Heart left ventricle (tissue), 16 donors: ENCODE data around the gene NECTIN4. TPM values are rescaled to one million over a fixed set of nuclear protein-coding genes. Genes with fewer than 3 reads are reported as not detected.
A peak's percentile ranks its signal among the peaks of the same experiment; 100 is the strongest.

ENCODE experiments used
- ATAC-seq, 4 donors: fragments of 200-7000 bp; cut with Tn5 transposase; one replicate each; pipeline ENCODE4 v1.9.1; 2020 to 2022; ENCODE audit warnings: moderate library complexity in 4 of 4, mild to moderate bottlenecking in 3 of 4, moderate number of reproducible peaks in 1 of 4
- DNase-seq, 5 donors: peaks; one replicate each; pipeline ENCODE4 v3.0.0-alpha.2; 2020
- H3K27ac ChIP-seq, 12 donors: fragments of 200-600 bp; sonication (generic) in 4 of 12; one replicate each; pipeline versions ENCODE4 v1.5.0 to v1.8.0; 2016 to 2022; ENCODE audit warnings: mild to moderate bottlenecking in 2 of 12
- H3K27me3 ChIP-seq, 9 donors: fragments of 200-600 bp; sonication (generic) in 2 of 9; one replicate each; pipeline versions ENCODE4 v1.5.1 to v1.8.0; 2016 to 2022; ENCODE audit warnings: mild to moderate bottlenecking in 3 of 9
- H3K36me3 ChIP-seq, 9 donors: fragments of 200-600 bp; sonication (generic) in 2 of 9; one replicate each; pipeline versions ENCODE4 v1.5.0 to v1.8.0; 2018 to 2022; ENCODE audit warnings: mild to moderate bottlenecking in 2 of 9
- H3K4me1 ChIP-seq, 12 donors: fragments of 200-600 bp; sonication (generic) in 4 of 12; one replicate each; pipeline versions ENCODE4 v1.5.0 to v1.8.0; 2016 to 2022; ENCODE audit warnings: mild to moderate bottlenecking in 3 of 12
- H3K4me3 ChIP-seq, 12 donors: fragments of 200-600 bp; sonication (generic) in 4 of 12; one replicate each; pipeline versions ENCODE4 v1.5.0 to v1.8.0; 2017 to 2022; ENCODE audit warnings: mild to moderate bottlenecking in 9 of 12, moderate library complexity in 4 of 12
- H3K9me3 ChIP-seq, 12 donors: fragments of 200-600 bp; sonication (generic) in 4 of 12; one replicate each; pipeline versions ENCODE4 v1.5.0 to v1.8.0; 2016 to 2022; ENCODE audit warnings: mild to moderate bottlenecking in 1 of 12
- POLR2A ChIP-seq, 2 donors: fragments of 450-650 bp; IDR thresholded peaks; one replicate each; pipeline ENCODE4 v1.6.1; 2017; ENCODE audit warnings: antibody characterized with exemption in 2 of 2, mild to moderate bottlenecking in 2 of 2, moderate library complexity in 2 of 2
- WGBS, 4 donors: extraction: QIAGEN DNeasy Blood & Tissue Kit in 2 of 4; methylation state at CpG; one replicate each; pipeline versions ENCODE4 v1.1.5 to v1.1.7; 2013 to 2018; 5-methylcytosine and 5-hydroxymethylcytosine counted together
- intact Hi-C, 10 donors: fragments of 100-400 bp; cut with DNase I; formaldehyde crosslinking; loops; one replicate each; pipeline versions ENCODE4 v1.11.1 to v1.14.2; 2022
- polyA plus RNA-seq, 2 donors: library from polyadenylated mRNA; stranded (reverse); fragments of 200-250 nt; gene quantifications; one replicate each; pipeline ENCODE4 v1.2.3, GENCODE V29; 2013
- total RNA-seq, 9 donors: library from RNA; depleted of rRNA in 2 of 9; stranded (reverse); fragments of >200 nt in 2 of 9; fragmentation: NEBNext Ultra II Directional in 3 of 9; extraction: Animal tissue kit (Norgen Biotek cat#: 25700) in 3 of 9; gene quantifications; one replicate each; pipeline versions ENCODE4 v1.1.0 to v1.2.4, GENCODE V29; 2016 to 2023
- TF ChIP-seq, protein P1 (sequence below), 12 donors: fragments of 200-600 bp; sonication (generic) in 4 of 12; IDR thresholded peaks; one replicate each; pipeline versions ENCODE4 v1.5.0 to v1.8.0; 2018 to 2022; ENCODE audit warnings: antibody characterized with exemption in 12 of 12, mild to moderate bottlenecking in 5 of 12
- donor health status: ischemic (EF 13 %, LVEDD 7.1; RV severe dilation, severe dysfunction).
- donor health status: healthy with polysubstance abuse.
- donor health status: DM: no; HTN: yes; CAD: no.
- donor health status: DM: no; HTN: no; CAD: no.
- donor health status: ischemic (EF 25% LVEDD 6.9; RV normal size, moderate dysfunction).
- donor health status: ischemic (EF 25% LVEDD 5.7; RV mildly dilated, moderate dysfunction).
- donor health status: healthy.
- donor health status: DM: yes; HTN: yes; CAD: no.
- donor health status: ischemic (EF 35%, LVEDD 5.7; RV mildly dilated, moderate dysfunction).
- donor health status: nonischemic (EF 11% LVEDD 7.7; RV severe dilation, severe dysfunction).
- donor health status: DM: yes; HTN: yes; CAD: no.
- donor health status: PGD.
- donor health status: ischemic (EF 29% LVEDD 5.4; RV normal size, mild dysfunction).
- donor health status: nonischemic (EF 23%, LVEDD 6.1; RV moderate dilation, normal function).

The NECTIN4 gene
- total and polyA plus RNA-seq, 11 donors = 0.03 to 0.53 (median 0.07) TPM; not detected in 8

DNA sequence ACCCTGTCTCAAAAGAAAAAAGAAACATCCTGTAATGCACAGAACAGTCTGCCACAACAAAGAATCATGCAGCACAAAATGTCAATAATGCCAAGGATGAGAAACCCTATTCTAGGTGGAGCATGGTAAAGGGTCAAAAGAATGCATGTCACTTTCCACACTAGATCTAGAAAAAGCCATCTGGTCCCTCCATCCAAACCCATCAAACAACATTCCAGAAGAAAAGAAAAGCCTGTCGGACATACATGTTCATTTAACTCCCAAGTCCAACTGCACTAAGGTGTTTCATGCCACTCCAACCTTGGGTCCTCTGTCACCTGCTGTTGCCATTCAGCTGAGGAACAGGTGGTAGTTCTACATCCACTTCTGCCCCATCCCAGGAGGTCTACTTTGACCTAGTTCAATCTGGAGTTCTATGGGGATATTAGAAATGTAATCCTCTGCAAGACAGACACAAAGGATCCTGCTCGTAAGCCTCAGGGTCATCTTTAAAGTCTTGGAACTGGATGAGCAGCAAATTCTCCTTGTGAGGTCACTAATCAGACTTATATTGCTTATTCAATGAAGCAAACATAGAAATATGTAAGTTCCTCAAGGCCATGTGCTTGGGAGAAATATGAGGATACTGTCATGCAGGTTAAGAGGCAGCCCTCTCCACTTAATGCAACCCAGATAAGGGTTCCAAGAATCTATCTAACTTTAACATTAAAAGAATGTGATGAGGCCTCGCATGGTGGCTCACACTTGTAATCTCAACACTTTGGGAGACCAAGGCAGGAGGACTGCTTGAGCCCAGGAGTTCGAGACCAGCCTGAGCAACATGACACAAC is 39.4 kb upstream of the NECTIN4 start:
- H3K36me3 ChIP-seq = peaks cover 0 to 69% (median 62%) of the 10 kb centered on the region in 9 donors
- ATAC-seq = no peak
- H3K27ac ChIP-seq = no peak overlapping the region
- H3K9me3 ChIP-seq = no peaks in the 10 kb centered on the region
- H3K4me1 ChIP-seq = peaks cover 2 to 57% (median 37%) of the 10 kb centered on the region in 12 donors
- TF ChIP-seq, protein P1, sequence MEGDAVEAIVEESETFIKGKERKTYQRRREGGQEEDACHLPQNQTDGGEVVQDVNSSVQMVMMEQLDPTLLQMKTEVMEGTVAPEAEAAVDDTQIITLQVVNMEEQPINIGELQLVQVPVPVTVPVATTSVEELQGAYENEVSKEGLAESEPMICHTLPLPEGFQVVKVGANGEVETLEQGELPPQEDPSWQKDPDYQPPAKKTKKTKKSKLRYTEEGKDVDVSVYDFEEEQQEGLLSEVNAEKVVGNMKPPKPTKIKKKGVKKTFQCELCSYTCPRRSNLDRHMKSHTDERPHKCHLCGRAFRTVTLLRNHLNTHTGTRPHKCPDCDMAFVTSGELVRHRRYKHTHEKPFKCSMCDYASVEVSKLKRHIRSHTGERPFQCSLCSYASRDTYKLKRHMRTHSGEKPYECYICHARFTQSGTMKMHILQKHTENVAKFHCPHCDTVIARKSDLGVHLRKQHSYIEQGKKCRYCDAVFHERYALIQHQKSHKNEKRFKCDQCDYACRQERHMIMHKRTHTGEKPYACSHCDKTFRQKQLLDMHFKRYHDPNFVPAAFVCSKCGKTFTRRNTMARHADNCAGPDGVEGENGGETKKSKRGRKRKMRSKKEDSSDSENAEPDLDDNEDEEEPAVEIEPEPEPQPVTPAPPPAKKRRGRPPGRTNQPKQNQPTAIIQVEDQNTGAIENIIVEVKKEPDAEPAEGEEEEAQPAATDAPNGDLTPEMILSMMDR (IDR thresholded peaks at IDR 0.05) = no peak
- no peak for TF ChIP-seq POLR2A (IDR thresholded peaks at IDR 0.05)
- H3K4me3 ChIP-seq = no peak overlapping the region
- intact Hi-C loops = no loop called here
- DNase-seq = no peak
- no peaks in the 10 kb centered on the region for H3K27me3 ChIP-seq
- 82 to 90% (median 86%) methylated on average over 4 of the region's 4 CpGs for WGBS, 4 donors

DNA sequence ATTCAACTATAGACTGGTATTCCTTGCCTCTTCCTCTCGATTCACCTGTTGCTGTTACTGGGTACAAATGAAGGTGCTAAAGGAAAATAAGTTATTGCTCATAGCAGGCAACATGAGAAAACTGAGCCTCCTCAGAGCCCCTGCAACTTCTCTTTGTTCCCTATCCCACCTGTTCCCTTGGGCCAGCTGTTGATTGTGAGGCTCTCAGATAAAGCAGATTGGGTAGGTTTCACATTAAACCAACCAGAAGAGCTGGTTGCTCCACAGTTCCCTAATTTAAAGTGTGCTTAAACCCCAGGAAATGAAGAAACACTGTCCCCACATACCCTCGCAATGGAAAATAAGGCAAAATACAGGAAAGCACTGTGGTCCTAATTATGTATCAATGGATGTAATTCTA is 38.3 kb upstream of the NECTIN4 start:
- Histone ChIP-seq H3K4me3 (no peak overlapping the region), H3K36me3 (peaks cover 0 to 80% (median 74%) of the 10 kb centered on the region in 9 donors), H3K27ac (peak overlapping the region in 1 of 12 donors; percentile 65), H3K9me3 (no peaks in the 10 kb centered on the region), H3K4me1 (peaks cover 0 to 51% (median 32%) of the 10 kb centered on the region in 12 donors), H3K27me3 (no peaks in the 10 kb centered on the region)
- 78 to 90% (median 84%) methylated on average over 2 of the region's 2 CpGs for WGBS, 4 donors
- ATAC-seq = no peak
- intact Hi-C loops = no loop called here
- no peak for DNase-seq
- TF ChIP-seq, protein P1 (IDR thresholded peaks at IDR 0.05) = no peak
- no peak for TF ChIP-seq POLR2A (IDR thresholded peaks at IDR 0.05)

DNA sequence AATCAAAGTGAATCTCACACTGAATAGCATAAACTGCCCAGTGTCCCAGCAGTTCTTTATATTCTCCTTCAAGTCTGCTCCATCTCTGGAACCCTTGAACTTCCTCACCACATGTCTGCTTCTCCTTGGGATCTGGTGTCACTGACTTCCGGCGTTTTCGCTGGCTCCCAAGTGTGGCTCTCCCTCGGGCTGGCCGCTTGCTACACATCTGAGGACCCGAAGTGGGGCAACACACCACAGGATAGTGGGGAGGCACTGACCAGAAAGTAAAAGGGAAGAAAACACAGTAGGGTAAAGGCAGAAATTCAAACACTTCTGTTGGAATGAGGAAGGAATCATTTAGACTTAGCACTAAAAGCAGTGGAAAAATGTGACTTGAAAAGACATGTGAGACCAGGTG is 33.6 kb upstream of the NECTIN4 start:
- ATAC-seq (no peak), DNase-seq (no peak)
- H3K27me3 ChIP-seq = no peaks in the 10 kb centered on the region
- peaks cover 5 to 56% (median 21%) of the 10 kb centered on the region in 12 donors for H3K4me1 ChIP-seq
- intact Hi-C loops = no loop called here
- no peak overlapping the region for H3K4me3 ChIP-seq
- WGBS, 4 donors = 83 to 88% (median 85%) methylated on average over 6 of the region's 6 CpGs
- H3K36me3 ChIP-seq = peaks cover 0 to 88% (median 80%) of the 10 kb centered on the region in 9 donors
- peak overlapping the region in 1 of 12 donors; percentile 96 for H3K27ac ChIP-seq
- no peak for TF ChIP-seq POLR2A (IDR thresholded peaks at IDR 0.05)
- TF ChIP-seq, protein P1 (IDR thresholded peaks at IDR 0.05) = no peak
- no peaks in the 10 kb centered on the region for H3K9me3 ChIP-seq

DNA sequence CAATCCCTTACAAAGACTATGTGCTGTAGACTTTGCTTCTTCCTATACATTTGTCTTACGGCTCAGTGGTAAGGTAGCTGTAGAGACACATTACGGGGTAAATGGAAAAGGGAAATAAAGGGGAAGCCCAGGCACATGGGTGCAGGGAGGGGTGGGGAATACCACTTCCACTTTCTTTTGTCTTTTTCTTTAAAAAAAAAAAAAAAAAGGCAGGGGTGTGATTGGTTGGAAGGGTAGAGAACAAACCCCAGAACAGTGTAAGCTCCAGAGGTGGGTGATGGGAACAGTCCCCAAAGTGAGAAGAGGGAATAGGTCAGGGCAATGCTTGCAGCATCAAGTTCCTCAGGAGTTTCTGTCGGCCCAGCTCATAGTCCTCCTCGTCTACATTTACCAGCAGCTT is 32.5 kb upstream of the NECTIN4 start:
- TF ChIP-seq, protein P1 (IDR thresholded peaks at IDR 0.05) = no peak
- no peak for TF ChIP-seq POLR2A (IDR thresholded peaks at IDR 0.05)
- peaks cover 0 to 76% (median 69%) of the 10 kb centered on the region in 9 donors for H3K36me3 ChIP-seq
- H3K27ac ChIP-seq = peak overlapping the region in 1 of 12 donors; percentile 96
- H3K4me1 ChIP-seq = peaks cover 5 to 50% (median 21%) of the 10 kb centered on the region in 12 donors
- 74 to 83% (median 79%) methylated on average over 4 of the region's 4 CpGs for WGBS, 4 donors
- no peak for ATAC-seq
- H3K27me3 ChIP-seq = no peaks in the 10 kb centered on the region
- no peaks in the 10 kb centered on the region for H3K9me3 ChIP-seq
- H3K4me3 ChIP-seq = no peak overlapping the region
- no peak for DNase-seq
- intact Hi-C loops = no loop called here
